Stimulated activated naive B cell treated with anti-CD40 and anti-IgM and Interleukin-4, amounts not matched to agents 10 μg/mL and 1 μg/mL and 100 μg/mL, for 72 hours (primary cell): ENCODE results near the gene EP300.
A peak's percentile ranks its signal among the peaks of the same experiment; 100 is the strongest.
"Not testable (repeated sequence)": the region's sequence is repeated elsewhere in the genome, so short reads cannot be mapped to it uniquely, and the experiment has no call there.

Experiments
- ATAC-seq, 2 donors: fragments of 150-1000 bp; cut with Tn5 transposase; replicated peaks; 2 replicates each; pipeline ENCODE4 v1.10.0; 2021; ENCODE audit warnings: moderate library complexity in 1 of 2
- DNase-seq: peaks from one replicate; pipeline ENCODE4 v3.0.0; 2021
- H3K27ac Mint-ChIP-seq: one replicate; pipeline ENCODE4 v1.8.0; 2022; ENCODE audit warnings: mild to moderate bottlenecking, mixed read lengths
- H3K27me3 Mint-ChIP-seq, 2 donors: one replicate each; pipeline ENCODE4 v1.8.0; 2022; ENCODE audit warnings: mixed read lengths in 2 of 2
- H3K36me3 Mint-ChIP-seq, 2 donors: one replicate each; pipeline ENCODE4 v1.8.0; 2022; ENCODE audit warnings: mixed read lengths in 2 of 2, mild to moderate bottlenecking in 1 of 2
- H3K4me1 Mint-ChIP-seq, 2 donors: one replicate each; pipeline ENCODE4 v1.8.0; 2022; ENCODE audit warnings: mixed read lengths in 2 of 2, mild to moderate bottlenecking in 1 of 2
- H3K4me3 Mint-ChIP-seq, 2 donors: one replicate each; pipeline ENCODE4 v1.8.0; 2022; ENCODE audit warnings: mild to moderate bottlenecking in 2 of 2, mixed read lengths in 2 of 2, moderate library complexity in 1 of 2
- H3K9me3 Mint-ChIP-seq, 2 donors: one replicate each; pipeline ENCODE4 v1.8.0; 2022; ENCODE audit warnings: mixed read lengths in 2 of 2, mild to moderate bottlenecking in 1 of 2

Gene EP300

GRCh38 chr22:41092023-41092817, at the start of gene EP300:
Gene EP300, plus strand, starts transcription at chr22:41092592. Its CDS starts 413 bp downstream, at chr22:41093005.
- H3K36me3 Mint-ChIP-seq = peaks cover 20 to 34% of the 10 kb centered on the region in 2 donors
- peak within 1 kb of the TSS; percentile 98 for H3K27ac Mint-ChIP-seq
- H3K9me3 Mint-ChIP-seq = no peaks in the 10 kb centered on the region
- peak; percentile 47 to 51 for ATAC-seq
- DNase-seq = peak; percentile 75
- peak within 1 kb of the TSS; percentile 91 to 97 for H3K4me3 Mint-ChIP-seq
- peaks cover 21 to 39% of the 10 kb centered on the region in 2 donors for H3K4me1 Mint-ChIP-seq
- H3K27me3 Mint-ChIP-seq = no peaks in the 10 kb centered on the region

GRCh38 chr22:41043722-41044121, 48.7 kb upstream of the EP300 start:
- no peak for ATAC-seq
- H3K4me3 Mint-ChIP-seq = no peak overlapping the region
- H3K4me1 Mint-ChIP-seq = peaks cover 0 to 2% of the 10 kb centered on the region in 2 donors
- H3K27ac Mint-ChIP-seq = no peak overlapping the region
- peaks cover 0 to 3% of the 10 kb centered on the region in 2 donors for H3K27me3 Mint-ChIP-seq
- no peaks in the 10 kb centered on the region for H3K9me3 Mint-ChIP-seq
- no peaks in the 10 kb centered on the region for H3K36me3 Mint-ChIP-seq
- DNase-seq = no peak

- H3K9me3 Mint-ChIP-seq, DNase-seq, H3K36me3 Mint-ChIP-seq, H3K27ac Mint-ChIP-seq, ATAC-seq, H3K4me1 Mint-ChIP-seq, H3K4me3 Mint-ChIP-seq, H3K27me3 Mint-ChIP-seq: not testable (repeated sequence)
Observed at GRCh38 chr22:41045575-41045974, 46.8 kb upstream of the EP300 start.

- Mint-ChIP-seq H3K27ac (no peak overlapping the region), H3K9me3 (no peaks in the 10 kb centered on the region), H3K36me3 (no peaks in the 10 kb centered on the region), H3K27me3 (no peaks in the 10 kb centered on the region), H3K4me1 (peaks cover 2 to 5% of the 10 kb centered on the region in 2 donors), H3K4me3 (no peak overlapping the region)
- ATAC-seq (no peak), DNase-seq (no peak)
Observed at GRCh38 chr22:41047801-41048211, 44.6 kb upstream of the EP300 start.

- Mint-ChIP-seq H3K4me3 (peak overlapping the region in 1 of 2 donors; percentile 59), H3K27ac (peak overlapping the region; percentile 42)
- H3K27me3 Mint-ChIP-seq, H3K36me3 Mint-ChIP-seq, DNase-seq, H3K4me1 Mint-ChIP-seq, ATAC-seq, H3K9me3 Mint-ChIP-seq: not testable (repeated sequence)
Observed at GRCh38 chr22:41048345-41048744, 44.0 kb upstream of the EP300 start.

GRCh38 chr22:41048791-41049717, 43.3 kb upstream of the EP300 start:
- H3K27me3 Mint-ChIP-seq = no peaks in the 10 kb centered on the region
- peaks cover 2 to 5% of the 10 kb centered on the region in 2 donors for H3K4me1 Mint-ChIP-seq
- ATAC-seq (peak; percentile 20 to 49), DNase-seq (no peak)
- H3K4me3 Mint-ChIP-seq = peak overlapping the region in 1 of 2 donors; percentile 59
- no peaks in the 10 kb centered on the region for H3K36me3 Mint-ChIP-seq
- peak overlapping the region; percentile 42 for H3K27ac Mint-ChIP-seq
- no peaks in the 10 kb centered on the region for H3K9me3 Mint-ChIP-seq

- H3K27me3 Mint-ChIP-seq = not testable (repeated sequence)
Observed at GRCh38 chr22:41049795-41050194, 42.6 kb upstream of the EP300 start.

GRCh38 chr22:41050883-41051282, 41.5 kb upstream of the EP300 start:
- H3K4me3 Mint-ChIP-seq = no peak overlapping the region
- no peaks in the 10 kb centered on the region for H3K36me3 Mint-ChIP-seq
- no peaks in the 10 kb centered on the region for H3K9me3 Mint-ChIP-seq
- H3K27me3 Mint-ChIP-seq = no peaks in the 10 kb centered on the region
- DNase-seq (no peak), ATAC-seq (no peak)
- H3K27ac Mint-ChIP-seq = no peak overlapping the region
- peaks cover 2 to 5% of the 10 kb centered on the region in 2 donors for H3K4me1 Mint-ChIP-seq

More at GRCh38 chr22:41049795-41050194, 42.6 kb upstream of the EP300 start:
- H3K9me3 Mint-ChIP-seq, H3K27ac Mint-ChIP-seq, H3K36me3 Mint-ChIP-seq, DNase-seq, ATAC-seq, H3K4me3 Mint-ChIP-seq, H3K4me1 Mint-ChIP-seq: not testable (repeated sequence)

GRCh38 chr22:41052661-41053490, 39.5 kb upstream of the EP300 start:
- Mint-ChIP-seq H3K4me1 (peaks cover 2 to 5% of the 10 kb centered on the region in 2 donors), H3K27me3 (no peaks in the 10 kb centered on the region), H3K27ac (no peak overlapping the region), H3K36me3 (no peaks in the 10 kb centered on the region), H3K4me3 (no peak overlapping the region), H3K9me3 (no peaks in the 10 kb centered on the region)
- DNase-seq (no peak), ATAC-seq (no peak)

- Mint-ChIP-seq H3K36me3 (no peaks in the 10 kb centered on the region), H3K9me3 (no peaks in the 10 kb centered on the region), H3K4me3 (no peak overlapping the region), H3K27me3 (no peaks in the 10 kb centered on the region), H3K27ac (no peak overlapping the region), H3K4me1 (no peaks in the 10 kb centered on the region)
- DNase-seq (no peak), ATAC-seq (no peak)
Observed at GRCh38 chr22:41057076-41057475, 35.3 kb upstream of the EP300 start.

- H3K9me3 Mint-ChIP-seq = no peaks in the 10 kb centered on the region
- H3K27ac Mint-ChIP-seq = peak overlapping the region; percentile 71
- no peaks in the 10 kb centered on the region for H3K27me3 Mint-ChIP-seq
- H3K4me3 Mint-ChIP-seq = no peak overlapping the region
- ATAC-seq = no peak
- no peak for DNase-seq
- no peaks in the 10 kb centered on the region for H3K4me1 Mint-ChIP-seq
- H3K36me3 Mint-ChIP-seq = peaks cover 0 to 2% of the 10 kb centered on the region in 2 donors
Observed at GRCh38 chr22:41062146-41062545, 30.2 kb upstream of the EP300 start.

- not testable (repeated sequence) for H3K27ac Mint-ChIP-seq, ATAC-seq, H3K27me3 Mint-ChIP-seq, H3K9me3 Mint-ChIP-seq, DNase-seq, H3K4me3 Mint-ChIP-seq
- Mint-ChIP-seq H3K36me3 (peaks cover 6 to 10% of the 10 kb centered on the region in 2 donors), H3K4me1 (peaks cover 15 to 20% of the 10 kb centered on the region in 2 donors)
Observed at GRCh38 chr22:41064326-41064725, 28.1 kb upstream of the EP300 start.

GRCh38 chr22:41066341-41066740, 26.1 kb upstream of the EP300 start:
- Mint-ChIP-seq H3K4me1 (peaks cover 15 to 25% of the 10 kb centered on the region in 2 donors), H3K36me3 (peaks cover 6 to 10% of the 10 kb centered on the region in 2 donors)
- not testable (repeated sequence) for DNase-seq, H3K4me3 Mint-ChIP-seq, H3K27ac Mint-ChIP-seq, H3K9me3 Mint-ChIP-seq, ATAC-seq, H3K27me3 Mint-ChIP-seq

GRCh38 chr22:41067968-41068367, 24.4 kb upstream of the EP300 start:
- ATAC-seq, DNase-seq, H3K27me3 Mint-ChIP-seq, H3K4me3 Mint-ChIP-seq, H3K9me3 Mint-ChIP-seq: not testable (repeated sequence)
- H3K27ac Mint-ChIP-seq = peak overlapping the region; percentile 85
- peaks cover 18 to 28% of the 10 kb centered on the region in 2 donors for H3K4me1 Mint-ChIP-seq
- peaks cover 6 to 10% of the 10 kb centered on the region in 2 donors for H3K36me3 Mint-ChIP-seq
